Mesenchymal stem cell (in vitro differentiated cells and primary cell): ENCODE measurements around the gene TMEM267.
"Not testable (repeated sequence)": the region's sequence is repeated elsewhere in the genome, so short reads cannot be mapped to it uniquely, and the experiment has no call there.

Experiments
- DNase-seq: peaks from one replicate; pipeline ENCODE4 v3.0.0-alpha.2; 2013
- H2AFZ ChIP-seq: one replicate; pipeline ENCODE4 v1.6.1; 2013; ENCODE audit warnings: low read depth, mild to moderate bottlenecking, control low read depth, inconsistent platforms, low read length, moderate library complexity
- H2AK5ac ChIP-seq: 2 replicates; pipeline ENCODE4 v1.6.1; 2013; ENCODE audit warnings: low read length, moderate library complexity, mild to moderate bottlenecking, inconsistent platforms; ENCODE audit not compliant: severe bottlenecking
- H2BK120ac ChIP-seq: one replicate; pipeline ENCODE4 v1.6.1; 2013; ENCODE audit warnings: low read depth, mild to moderate bottlenecking, inconsistent platforms, low read length, moderate library complexity
- H2BK12ac ChIP-seq, 2 experiments: one replicate each; pipeline ENCODE4 v1.6.1; 2013; ENCODE audit warnings: inconsistent platforms in 2 of 2, low read length in 2 of 2, mild to moderate bottlenecking in 2 of 2, moderate library complexity in 2 of 2, control low read depth in 1 of 2
- H2BK15ac ChIP-seq: one replicate; pipeline ENCODE4 v1.6.1; 2013; ENCODE audit warnings: mild to moderate bottlenecking, low read depth, inconsistent platforms; ENCODE audit not compliant: poor library complexity, severe bottlenecking
- H2BK5ac ChIP-seq: 2 replicates; pipeline ENCODE4 v1.6.1; 2013; ENCODE audit warnings: low read depth, mild to moderate bottlenecking, low read length, control low read depth, inconsistent platforms; ENCODE audit not compliant: poor library complexity, severe bottlenecking
- H3K14ac ChIP-seq, 2 experiments: one replicate each; pipeline ENCODE4 v1.6.1; 2013; ENCODE audit warnings: inconsistent platforms in 2 of 2, low read length in 2 of 2, control low read depth in 1 of 2, mild to moderate bottlenecking in 1 of 2, moderate library complexity in 1 of 2
- H3K18ac ChIP-seq, 2 experiments: one replicate each; pipeline ENCODE4 v1.6.1; 2013; ENCODE audit warnings: inconsistent platforms in 2 of 2, low read length in 2 of 2, control low read depth in 1 of 2, low read depth in 1 of 2, mild to moderate bottlenecking in 1 of 2
- H3K23ac ChIP-seq, 2 experiments: one replicate each; pipeline ENCODE4 v1.6.1; 2013; ENCODE audit warnings: inconsistent platforms in 2 of 2, low read length in 2 of 2, mild to moderate bottlenecking in 2 of 2, moderate library complexity in 2 of 2, control low read depth in 1 of 2
- H3K27ac ChIP-seq: 2 replicates; pipeline ENCODE4 v1.5.1; 2013; ENCODE audit warnings: mild to moderate bottlenecking, moderate library complexity, low read length, control low read depth, inconsistent platforms; ENCODE audit not compliant: poor library complexity, severe bottlenecking
- H3K27me3 ChIP-seq, 2 experiments: 2 replicates each; pipeline versions ENCODE4 v1.6.1 to v1.7.0; 2013; ENCODE audit warnings: low read length in 2 of 2, mild to moderate bottlenecking in 2 of 2, moderate library complexity in 2 of 2, control low read depth in 1 of 2, inconsistent platforms in 1 of 2; ENCODE audit not compliant: control insufficient read depth in 1 of 2, insufficient read depth in 1 of 2
- H3K36me3 ChIP-seq, 2 experiments: 2 replicates each; pipeline versions ENCODE4 v1.6.1 to v1.7.0; 2013; ENCODE audit warnings: low read length in 2 of 2, control low read depth in 1 of 2, inconsistent platforms in 1 of 2, low read depth in 1 of 2, mild to moderate bottlenecking in 1 of 2; ENCODE audit not compliant: insufficient read depth in 2 of 2, control insufficient read depth in 1 of 2
- H3K4ac ChIP-seq, 2 experiments: one replicate each; pipeline ENCODE4 v1.6.1; 2013; ENCODE audit warnings: inconsistent platforms in 2 of 2, low read length in 2 of 2, mild to moderate bottlenecking in 2 of 2, moderate library complexity in 2 of 2, control low read depth in 1 of 2, low read depth in 1 of 2
- H3K4me1 ChIP-seq: 2 replicates; pipeline ENCODE4 v1.6.1; 2013; ENCODE audit warnings: low read depth, low read length, control low read depth; ENCODE audit not compliant: control insufficient read depth, insufficient read depth
- H3K4me2 ChIP-seq: 2 replicates; pipeline ENCODE4 v1.6.1; 2013; ENCODE audit warnings: low read length, mild to moderate bottlenecking, inconsistent platforms; ENCODE audit not compliant: poor library complexity, severe bottlenecking
- H3K4me3 ChIP-seq, 2 experiments: 2 replicates each; pipeline versions ENCODE4 v1.5.1 to v1.7.0; 2013; ENCODE audit warnings: low read length in 2 of 2, mild to moderate bottlenecking in 2 of 2, control low read depth in 1 of 2, low read depth in 1 of 2; ENCODE audit not compliant: insufficient read depth in 1 of 2
- H3K79me1 ChIP-seq: replicated peaks from 2 replicates; pipeline ENCODE4 v1.6.1; 2013; ENCODE audit warnings: mild to moderate bottlenecking, control low read depth, low read length, inconsistent platforms; ENCODE audit not compliant: poor library complexity, severe bottlenecking
- H3K9ac ChIP-seq: 2 replicates; pipeline ENCODE4 v1.7.0; 2013; ENCODE audit warnings: mild to moderate bottlenecking, low read length, moderate library complexity
- H3K9me3 ChIP-seq: 2 replicates; pipeline ENCODE4 v1.7.0; 2013; ENCODE audit warnings: mild to moderate bottlenecking, low read length; ENCODE audit not compliant: control insufficient read depth
- H4K8ac ChIP-seq: one replicate; pipeline ENCODE4 v1.6.1; 2013; ENCODE audit warnings: inconsistent platforms, mild to moderate bottlenecking, low read length, moderate library complexity
- H4K91ac ChIP-seq: one replicate; pipeline ENCODE4 v1.6.1; 2013; ENCODE audit warnings: mild to moderate bottlenecking, low read length, inconsistent platforms
- WGBS: methylation state at CpG from one replicate; pipeline ENCODE4 v1.1.7; 2013; ENCODE audit warnings: mixed read lengths; 5-methylcytosine and 5-hydroxymethylcytosine counted together

TMEM267 gene

DNA sequence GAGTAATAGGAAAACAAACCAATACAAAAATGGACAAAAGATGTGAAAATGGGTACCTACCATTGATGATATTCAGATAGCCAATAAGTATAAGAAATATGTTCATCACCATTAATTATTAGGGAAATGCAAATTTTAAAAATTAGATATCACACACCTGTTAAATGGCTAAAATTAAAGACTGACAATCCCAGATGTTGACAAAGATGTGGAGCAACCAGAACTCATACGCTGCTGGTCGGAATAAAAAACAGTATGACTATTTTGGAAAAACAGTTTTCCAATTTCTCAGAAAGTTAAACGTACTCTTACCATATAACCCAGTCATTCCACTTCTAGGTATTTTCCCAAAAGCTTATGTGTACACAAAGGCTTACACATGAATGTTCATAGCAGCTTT lies 27.1 kb downstream of the TMEM267 start:
- 100% methylated on average over 3 of the region's 3 CpGs for WGBS
- Histone ChIP-seq H3K4me1 (no peaks in the 10 kb centered on the region), H3K4me2 (no peak overlapping the region), H2BK15ac (no peak overlapping the region), H2BK5ac (no peak overlapping the region), H2AFZ (no peak overlapping the region), H3K14ac (no peak overlapping the region), H3K36me3 (peaks cover 12 to 48% of the 10 kb centered on the region in 2 experiments), H2BK12ac (no peak overlapping the region), H3K4ac (no peak overlapping the region), H3K18ac (no peak overlapping the region), H4K8ac (no peak overlapping the region), H3K4me3 (no peak overlapping the region), H4K91ac (no peak overlapping the region), H3K79me1 (peaks cover 19% of the 10 kb centered on the region), H3K9ac (no peak overlapping the region), H2BK120ac (no peak overlapping the region), H3K27ac (no peak overlapping the region), H3K23ac (no peak overlapping the region), H2AK5ac (no peak overlapping the region), H3K9me3 (peaks cover 27% of the 10 kb centered on the region), H3K27me3 (no peaks in the 10 kb centered on the region)
- DNase-seq, result no peak

DNA sequence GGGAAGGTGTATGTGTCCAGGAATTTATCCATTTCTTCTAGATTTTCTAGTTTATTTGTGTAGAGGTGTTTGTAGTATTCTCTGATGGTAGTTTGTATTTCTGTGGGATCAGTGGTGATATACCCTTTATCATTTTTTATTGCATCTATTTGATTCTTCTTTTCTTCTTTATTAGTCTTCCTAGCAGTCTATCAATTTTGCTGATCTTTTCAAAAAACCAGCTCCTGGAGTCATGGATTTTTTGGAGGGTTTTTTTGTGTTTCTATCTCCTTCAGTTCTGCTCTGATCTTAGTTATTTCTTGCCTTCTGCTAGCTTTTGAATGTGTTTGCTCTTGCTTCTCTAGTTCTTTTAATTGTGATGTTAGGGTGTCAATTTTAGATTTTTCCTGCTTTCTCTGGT lies 42.1 kb downstream of the TMEM267 start:
- H3K27me3 ChIP-seq, H3K4me2 ChIP-seq, H2AFZ ChIP-seq, H3K18ac ChIP-seq, H3K9ac ChIP-seq, H3K23ac ChIP-seq, H2AK5ac ChIP-seq, H3K27ac ChIP-seq, H3K14ac ChIP-seq, H2BK120ac ChIP-seq, H4K91ac ChIP-seq, H3K79me1 ChIP-seq, DNase-seq, H3K4ac ChIP-seq, H2BK5ac ChIP-seq, H4K8ac ChIP-seq, H2BK12ac ChIP-seq, H3K4me1 ChIP-seq, H3K4me3 ChIP-seq, H2BK15ac ChIP-seq, H3K9me3 ChIP-seq: not testable (repeated sequence)
- peaks cover 2 to 30% of the 10 kb centered on the region in 2 experiments for H3K36me3 ChIP-seq

DNA sequence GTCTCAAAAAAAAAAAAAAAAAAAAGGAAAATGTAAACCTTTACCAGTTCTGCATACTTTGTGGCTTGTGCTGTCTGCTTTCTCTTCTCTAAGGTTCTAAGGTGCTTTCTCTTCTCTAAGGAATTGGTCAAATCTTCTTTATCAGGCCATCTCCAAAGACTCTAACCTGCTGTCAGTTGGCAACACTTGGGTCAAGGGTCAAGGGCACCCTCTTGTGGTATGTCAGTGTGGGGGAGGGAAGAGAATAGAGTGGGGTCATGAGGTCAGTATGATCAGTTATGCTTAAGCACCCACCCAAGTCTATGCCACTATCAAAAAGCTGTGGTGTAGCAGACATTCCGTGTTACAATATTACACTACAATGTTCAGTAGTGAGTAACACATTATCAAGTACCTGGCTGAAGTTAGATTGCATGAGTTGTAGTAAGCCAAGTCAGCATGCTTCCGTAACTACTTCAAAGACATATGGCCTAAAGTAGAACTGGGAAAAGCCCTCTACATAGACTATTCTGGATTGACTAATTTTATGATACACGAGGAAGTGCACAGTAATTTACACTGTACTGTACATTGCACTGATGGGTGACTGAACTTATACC lies 46.5 kb downstream of the TMEM267 start:
- no peak overlapping the region for H3K14ac ChIP-seq
- 100% methylated on average over 2 of the region's 3 CpGs for WGBS
- no peak overlapping the region for H4K8ac ChIP-seq
- no peak overlapping the region for H3K18ac ChIP-seq
- no peaks in the 10 kb centered on the region for H3K36me3 ChIP-seq
- no peak overlapping the region for H4K91ac ChIP-seq
- H3K4me3 ChIP-seq, result no peak overlapping the region
- H2BK5ac ChIP-seq, result no peak overlapping the region
- H3K4me2 ChIP-seq, result no peak overlapping the region
- no peaks in the 10 kb centered on the region for H3K27me3 ChIP-seq
- no peak overlapping the region for H2AFZ ChIP-seq
- no peak overlapping the region for H3K27ac ChIP-seq
- no peak overlapping the region for H2BK120ac ChIP-seq
- no peaks in the 10 kb centered on the region for H3K79me1 ChIP-seq
- H3K9ac ChIP-seq, result no peak overlapping the region
- DNase-seq, result no peak
- H3K4me1 ChIP-seq, result peaks cover 2% of the 10 kb centered on the region
- no peak overlapping the region for H2BK12ac ChIP-seq
- H2BK15ac ChIP-seq, result no peak overlapping the region
- no peak overlapping the region for H2AK5ac ChIP-seq
- H3K23ac ChIP-seq, result no peak overlapping the region
- no peak overlapping the region for H3K4ac ChIP-seq
- H3K9me3 ChIP-seq, result peaks cover 3% of the 10 kb centered on the region

DNA sequence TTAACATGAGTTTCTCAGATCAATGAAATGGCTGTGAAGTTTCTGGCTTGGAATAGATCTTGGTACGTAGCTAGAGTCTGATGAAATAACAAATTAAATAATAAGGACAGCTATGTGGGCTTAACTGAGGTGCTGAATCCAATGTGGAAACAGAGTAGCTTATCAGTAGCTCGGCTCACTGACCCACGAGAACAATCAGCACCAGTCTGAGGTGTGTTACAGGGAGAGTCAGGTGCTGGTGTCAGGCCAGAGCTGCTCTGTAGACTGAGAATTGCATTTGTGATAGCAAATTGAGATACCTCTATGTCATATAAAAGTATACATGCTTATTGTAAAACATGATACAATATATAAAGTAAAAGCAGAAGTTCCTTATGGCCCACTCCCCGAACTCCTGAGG lies 50.3 kb downstream of the TMEM267 start:
- no peak overlapping the region for H2BK120ac ChIP-seq
- no peak overlapping the region for H2BK5ac ChIP-seq
- no peak overlapping the region for H2BK15ac ChIP-seq
- no peak overlapping the region for H3K4me3 ChIP-seq
- no peak for DNase-seq
- H3K23ac ChIP-seq, result no peak overlapping the region
- H4K8ac ChIP-seq, result no peak overlapping the region
- peaks cover 3% of the 10 kb centered on the region for H3K4me1 ChIP-seq
- H3K36me3 ChIP-seq, result no peaks in the 10 kb centered on the region
- no peak overlapping the region for H4K91ac ChIP-seq
- no peak overlapping the region for H2AK5ac ChIP-seq
- no peak overlapping the region for H3K9ac ChIP-seq
- 86% methylated on average over 3 of the region's 4 CpGs for WGBS
- H3K79me1 ChIP-seq, result no peaks in the 10 kb centered on the region
- H2BK12ac ChIP-seq, result no peak overlapping the region
- H3K4me2 ChIP-seq, result no peak overlapping the region
- no peak overlapping the region for H3K14ac ChIP-seq
- no peaks in the 10 kb centered on the region for H3K27me3 ChIP-seq
- H3K27ac ChIP-seq, result no peak overlapping the region
- no peak overlapping the region for H2AFZ ChIP-seq
- H3K4ac ChIP-seq, result no peak overlapping the region
- H3K18ac ChIP-seq, result no peak overlapping the region
- H3K9me3 ChIP-seq, result no peaks in the 10 kb centered on the region
